ENCODE data around the gene TMEM232.

The TMEM232 gene

DNA sequence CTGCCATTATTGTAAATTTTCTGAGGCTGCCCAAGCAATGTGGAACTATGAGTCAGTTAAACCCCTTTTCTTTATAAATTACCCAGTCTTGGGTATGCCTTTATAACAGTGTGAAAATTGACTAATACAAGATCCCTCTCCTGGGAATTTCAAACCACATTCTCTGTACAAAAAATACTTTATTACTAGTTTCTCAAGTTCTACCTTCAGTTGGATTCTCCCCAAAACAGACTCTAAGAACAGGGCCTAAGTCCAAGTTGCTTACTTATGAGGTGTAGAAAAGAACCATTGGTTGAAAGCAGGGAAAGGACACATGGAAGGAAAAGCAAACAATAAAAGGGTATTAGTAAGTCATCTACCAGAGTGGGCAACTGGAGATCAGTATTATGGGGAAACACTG is 343.2 kb downstream of the TMEM232 start:
- no peak for DNase-seq

DNA sequence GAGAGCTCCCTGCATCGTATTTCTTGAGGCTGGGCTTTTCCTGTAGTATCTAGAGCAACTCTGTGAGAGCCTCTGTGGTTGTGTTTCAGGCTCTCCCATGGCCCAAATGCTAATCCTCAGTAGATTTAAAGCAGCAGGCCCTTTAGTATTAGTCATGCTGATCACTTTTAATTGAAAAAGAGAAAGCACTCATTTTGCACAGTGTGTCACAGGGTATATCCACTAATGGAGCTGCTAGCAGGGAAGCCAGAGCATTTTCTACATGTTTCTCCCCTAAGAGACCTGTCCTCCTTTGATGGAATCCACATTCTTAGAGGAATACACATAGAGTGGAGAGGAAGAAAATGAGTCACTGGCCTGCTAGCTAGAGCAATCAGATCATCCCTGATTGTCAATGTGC is 348.5 kb downstream of the TMEM232 start:
- no peak for DNase-seq

DNA sequence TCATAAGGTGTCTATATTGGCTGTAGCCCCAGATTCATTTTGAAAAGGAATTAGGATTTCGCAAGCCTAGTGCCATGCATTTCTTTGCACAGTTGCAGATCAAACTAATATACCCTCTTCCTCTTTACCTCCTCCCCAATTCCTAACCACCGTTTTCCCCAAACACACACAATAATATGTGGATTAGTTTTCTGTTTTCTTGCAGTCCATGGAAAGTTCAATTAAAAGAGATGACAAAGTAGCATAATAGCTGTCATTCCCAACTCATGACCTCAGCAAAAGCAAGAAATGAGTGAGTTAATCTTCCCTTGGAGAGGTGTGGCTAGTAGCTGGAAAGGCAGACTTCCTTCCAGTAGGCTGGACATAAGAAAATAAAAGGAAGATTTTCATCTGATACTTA is 349.1 kb downstream of the TMEM232 start:
- no peak for DNase-seq

DNA sequence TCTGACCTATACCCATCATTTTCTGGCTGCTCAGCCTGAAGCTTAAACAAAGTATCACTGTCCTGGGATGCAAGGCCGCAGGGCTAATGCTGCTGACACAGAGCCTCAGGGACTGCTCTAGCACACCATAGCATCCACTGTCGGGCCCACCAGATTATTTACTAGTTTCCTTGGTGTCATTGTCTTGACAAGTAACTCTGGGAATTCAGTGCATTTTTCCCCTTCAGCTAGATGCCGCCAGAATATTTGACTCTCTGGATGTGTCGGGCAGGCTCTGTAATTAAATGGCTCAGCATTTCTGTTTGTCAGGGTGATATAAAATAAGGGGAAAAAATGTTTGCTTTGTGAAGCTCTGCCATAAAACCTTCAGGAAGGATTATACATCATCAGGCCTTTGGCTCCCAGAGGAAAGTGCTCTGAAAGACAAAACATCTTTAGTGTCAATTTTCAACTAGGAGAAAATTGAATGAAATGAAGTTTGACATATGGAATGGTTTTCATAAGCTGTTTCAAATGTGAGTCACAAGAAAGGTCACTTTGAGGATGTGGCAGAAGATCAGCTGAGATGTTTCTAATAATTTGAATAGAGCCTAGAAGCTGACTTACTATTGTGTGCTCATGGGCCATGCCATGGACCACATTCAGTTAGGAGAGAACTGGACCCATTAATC is 350.1 kb downstream of the TMEM232 start:
- DNase-seq = peak in 1 of 2 experiments; percentile 1

DNA sequence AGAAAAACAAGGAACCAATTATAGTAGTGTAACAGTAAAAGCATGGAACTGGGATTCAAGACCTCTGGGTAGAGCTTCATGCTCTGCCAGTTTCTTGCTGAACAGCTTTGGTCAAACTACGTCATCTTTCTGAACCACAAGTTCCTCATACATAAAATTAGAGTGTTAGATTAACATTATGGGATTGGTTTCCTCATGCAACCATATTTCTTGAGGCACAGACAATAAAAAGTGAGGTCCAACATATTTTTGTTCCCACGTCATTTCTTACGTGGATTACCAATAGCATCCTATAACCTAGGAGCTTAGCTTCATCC is 354.8 kb downstream of the TMEM232 start:
- no peak for DNase-seq

DNA sequence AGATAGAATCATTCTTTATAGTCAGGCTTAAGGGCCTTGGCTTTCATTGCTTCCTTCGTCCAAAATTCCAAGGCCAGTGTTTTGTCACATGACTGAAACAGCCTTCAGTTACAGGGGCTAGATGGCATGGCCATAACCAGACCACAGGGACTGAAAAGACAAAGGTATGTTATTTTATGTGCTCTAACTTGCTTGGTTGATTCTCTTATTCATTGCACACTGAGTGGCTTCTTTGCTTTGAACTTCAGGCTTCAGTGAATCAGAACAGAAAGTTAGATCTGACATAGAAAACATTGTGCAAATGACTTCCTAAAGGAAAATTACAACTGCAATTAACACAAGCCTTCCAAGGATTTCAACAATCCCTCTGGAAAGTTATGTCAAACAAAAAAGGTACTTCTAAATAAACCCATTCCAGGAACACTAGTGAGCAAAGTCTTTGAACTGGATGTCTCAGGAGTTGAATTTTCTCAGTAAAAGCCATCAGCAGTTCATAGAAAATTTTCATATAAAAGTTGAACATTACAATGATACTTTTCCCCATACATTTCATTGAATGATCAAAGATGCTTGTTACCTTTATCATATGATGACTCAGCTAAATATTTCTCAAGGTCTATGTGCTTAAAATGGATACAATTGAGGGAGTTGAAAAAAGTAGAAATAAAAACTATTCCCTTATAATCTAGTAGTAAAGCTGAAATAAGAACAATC is 355.3 kb downstream of the TMEM232 start:
- no peak for DNase-seq

All from NCI-H2081 (cell line).